H1 (cell line): ENCODE results near the gene PUDP. TPM values are rescaled to one million over a fixed set of nuclear protein-coding genes. Genes with fewer than 3 reads are reported as not detected.

Experiments
- CTCF ChIA-PET: fragments of 300-600 bp; sonication (Branson Sonifier 250); formaldehyde crosslinking; loops from one replicate; lab custom pipeline; 2021; ENCODE audit not compliant: partially characterized antibody; lab: Charles Lee
- POLR2A ChIA-PET: fragments of 300-600 bp; sonication (Branson Sonifier 250); formaldehyde crosslinking; loops from one replicate; lab custom pipeline; 2021; ENCODE audit warnings: inconsistent platforms; ENCODE audit not compliant: partially characterized antibody; lab: Charles Lee
- DNase-seq, 2 experiments: peaks; one replicate each; pipeline versions ENCODE4 v3.0.0 to v3.0.0-alpha.2; 2010 to 2022; ENCODE audit warnings: low spot score in 2 of 2, low read depth in 1 of 2, mixed read lengths in 1 of 2
- FAIRE-seq: peaks from 2 replicates; lab custom pipeline; 2011; peaks lifted over from hg19 to GRCh38; lab: Jason Lieb, UNC
- H2AFZ ChIP-seq: 2 replicates; pipeline ENCODE4 v1.8.1; 2012; ENCODE audit warnings: low read length, inconsistent platforms
- H2AK5ac ChIP-seq: 2 replicates; pipeline ENCODE4 v1.6.1; 2013; ENCODE audit warnings: low read depth, low read length
- H2BK120ac ChIP-seq: replicated peaks from 2 replicates; pipeline ENCODE3; 2013; ENCODE audit warnings: low read depth, low read length, inconsistent platforms
- H2BK12ac ChIP-seq: 2 replicates; pipeline ENCODE4 v1.6.1; 2013; ENCODE audit warnings: low read depth, low read length
- H2BK15ac ChIP-seq: 2 replicates; pipeline ENCODE4 v1.6.1; 2013; ENCODE audit warnings: low read length
- H2BK20ac ChIP-seq: 2 replicates; pipeline ENCODE4 v1.6.1; 2013; ENCODE audit warnings: low read length
- H2BK5ac ChIP-seq: 2 replicates; pipeline ENCODE4 v1.6.1; 2013; ENCODE audit warnings: low read depth, low read length
- H3K14ac ChIP-seq: 2 replicates; pipeline ENCODE4 v1.6.1; 2013; ENCODE audit warnings: inconsistent platforms; ENCODE audit not compliant: insufficient read length
- H3K18ac ChIP-seq: 2 replicates; pipeline ENCODE4 v1.6.1; 2013; ENCODE audit warnings: low read length; ENCODE audit errors: extremely low read depth
- H3K23ac ChIP-seq: 2 replicates; pipeline ENCODE4 v1.6.1; 2013; ENCODE audit warnings: inconsistent platforms; ENCODE audit not compliant: insufficient read length
- H3K23me2 ChIP-seq: 2 replicates; pipeline ENCODE4 v1.6.1; 2013; ENCODE audit warnings: low read depth, low read length
- H3K27ac ChIP-seq: 2 replicates; pipeline ENCODE4 v1.6.1; 2011; ENCODE audit warnings: low read depth, low read length, inconsistent platforms
- H3K27me3 ChIP-seq, 4 experiments: replicated peaks in 1 of 4; 1 replicate in 1 of 4; 2 replicates in 3 of 4; pipeline versions ENCODE4 v1.6.1 to v1.8.1; 2011 to 2013; ENCODE audit warnings: low read length in 3 of 4, mild to moderate bottlenecking in 3 of 4, inconsistent platforms in 2 of 4, mixed read lengths in 2 of 4, moderate library complexity in 1 of 4; ENCODE audit not compliant: control insufficient read depth in 3 of 4, insufficient read depth in 3 of 4; ENCODE audit errors: extremely low read depth in 1 of 4
- H3K36me3 ChIP-seq, 4 experiments: 2 replicates each; pipeline versions ENCODE4 v1.6.1 to v1.8.1; 2011 to 2013; ENCODE audit warnings: mild to moderate bottlenecking in 4 of 4, low read length in 3 of 4, moderate library complexity in 2 of 4, control low read depth in 1 of 4, inconsistent platforms in 1 of 4; ENCODE audit not compliant: insufficient read depth in 4 of 4, control insufficient read depth in 2 of 4
- H3K4ac ChIP-seq: replicated peaks from 2 replicates; pipeline ENCODE3; 2013; ENCODE audit warnings: low read length, low read depth, mixed read lengths, inconsistent platforms; ENCODE audit not compliant: insufficient read length
- H3K4me1 ChIP-seq, 4 experiments: replicated peaks in 1 of 4; 1 replicate in 1 of 4; 2 replicates in 3 of 4; pipeline versions ENCODE4 v1.6.1 to v1.8.1; 2011 to 2013; ENCODE audit warnings: low read length in 3 of 4, inconsistent platforms in 2 of 4, mixed read lengths in 1 of 4; ENCODE audit not compliant: insufficient read depth in 4 of 4, control insufficient read depth in 3 of 4
- H3K4me2 ChIP-seq, 2 experiments: 2 replicates each; pipeline versions ENCODE4 v1.6.1 to v1.8.1; 2011 to 2013; ENCODE audit warnings: low read depth in 2 of 2, low read length in 2 of 2, control low read depth in 1 of 2, inconsistent platforms in 1 of 2, mild to moderate bottlenecking in 1 of 2; ENCODE audit not compliant: insufficient read depth in 1 of 2
- H3K4me3 ChIP-seq, 4 experiments: fragments of 200-600, 300-600 bp in 1 of 4; sonication (generic), shearing (Covaris generic), sonication (Bioruptor Twin) in 1 of 4; 2 replicates each; pipeline versions ENCODE4 v1.5.1 to v1.8.1; 2011 to 2016; ENCODE audit warnings: low read length in 4 of 4, low read depth in 3 of 4, control low read depth in 2 of 4, inconsistent platforms in 2 of 4, mild to moderate bottlenecking in 2 of 4, mixed read lengths in 1 of 4, moderate library complexity in 1 of 4; ENCODE audit not compliant: insufficient read depth in 2 of 4; ENCODE audit errors: extremely low read depth in 1 of 4
- H3K56ac ChIP-seq: replicated peaks from 2 replicates; pipeline ENCODE3; 2013; ENCODE audit warnings: low read depth, mild to moderate bottlenecking, mixed read lengths, low read length, inconsistent platforms; ENCODE audit not compliant: insufficient read length
- H3K79me1 ChIP-seq: 2 replicates; pipeline ENCODE4 v1.6.1; 2013; ENCODE audit warnings: low read depth, low read length, control low read depth
- H3K79me2 ChIP-seq, 2 experiments: 2 replicates each; pipeline versions ENCODE4 v1.6.1 to v1.8.1; 2012 to 2013; ENCODE audit warnings: low read length in 2 of 2, mild to moderate bottlenecking in 2 of 2, inconsistent platforms in 1 of 2; ENCODE audit not compliant: insufficient read depth in 2 of 2, control insufficient read depth in 1 of 2
- H3K9ac ChIP-seq, 4 experiments: replicated peaks in 1 of 4; 1 replicate in 1 of 4; 2 replicates in 3 of 4; pipeline versions ENCODE4 v1.6.1 to v1.8.1; 2011 to 2013; ENCODE audit warnings: low read depth in 3 of 4, low read length in 3 of 4, control low read depth in 2 of 4, mild to moderate bottlenecking in 2 of 4, moderate library complexity in 2 of 4, inconsistent platforms in 1 of 4; ENCODE audit errors: extremely low read depth in 1 of 4
- H3K9me3 ChIP-seq, 2 experiments: 2 replicates each; pipeline versions ENCODE4 v1.6.1 to v1.8.1; 2012 to 2013; ENCODE audit warnings: mild to moderate bottlenecking in 2 of 2, moderate library complexity in 2 of 2, control low read depth in 1 of 2, inconsistent platforms in 1 of 2, low read depth in 1 of 2, low read length in 1 of 2, mixed read lengths in 1 of 2; ENCODE audit not compliant: insufficient read depth in 2 of 2
- H4K20me1 ChIP-seq, 2 experiments: replicated peaks in 1 of 2; 2 replicates each; pipeline versions ENCODE3 to v1.8.1; 2011 to 2013; ENCODE audit warnings: inconsistent platforms in 2 of 2, low read length in 2 of 2, mild to moderate bottlenecking in 1 of 2; ENCODE audit not compliant: insufficient read depth in 2 of 2, control insufficient read depth in 1 of 2
- H4K5ac ChIP-seq: 2 replicates; pipeline ENCODE4 v1.6.1; 2013; ENCODE audit warnings: low read length, low read depth, mixed read lengths, inconsistent platforms; ENCODE audit not compliant: insufficient read length
- H4K8ac ChIP-seq: 2 replicates; pipeline ENCODE4 v1.8.0; 2013; ENCODE audit warnings: mild to moderate bottlenecking, moderate library complexity, low read length, inconsistent platforms; ENCODE audit not compliant: insufficient read depth; ENCODE audit errors: extremely low read depth
- H4K91ac ChIP-seq: replicated peaks from 2 replicates; pipeline ENCODE3; 2013; ENCODE audit warnings: low read length, mixed read lengths, inconsistent platforms; ENCODE audit not compliant: insufficient read length
- BRCA1 ChIP-seq: IDR thresholded peaks from 2 replicates; pipeline ENCODE4 v1.6.1; 2012; ENCODE audit warnings: low read depth, low read length, improper control_type of control experiment
- EP300 ChIP-seq, 2 experiments: IDR thresholded peaks; 1 replicate in 1 of 2; 2 replicates in 1 of 2; pipeline ENCODE4 v1.6.1; 2011 to 2012; ENCODE audit warnings: low read depth in 2 of 2, low read length in 2 of 2, mild to moderate bottlenecking in 2 of 2, borderline replicate concordance in 1 of 2, inconsistent platforms in 1 of 2, moderate library complexity in 1 of 2
- HDAC6 ChIP-seq: IDR thresholded peaks from one replicate; pipeline ENCODE4 v1.7.1; 2012; ENCODE audit warnings: low read depth, mild to moderate bottlenecking, inconsistent platforms, low read length, moderate library complexity
- JUN ChIP-seq: IDR thresholded peaks from 2 replicates; pipeline ENCODE4 v1.6.1; 2011; ENCODE audit warnings: low read depth, mild to moderate bottlenecking, improper control_type of control experiment, low read length
- PHF8 ChIP-seq: fragments of 200-600 bp; sonication (generic); conservative IDR thresholded peaks from 2 replicates; pipeline ENCODE4 v1.7.1; 2012; ENCODE audit warnings: low read depth, mild to moderate bottlenecking, inconsistent platforms, low read length, moderate library complexity
- POLR2AphosphoS5 ChIP-seq: IDR thresholded peaks from 2 replicates; pipeline ENCODE4 v1.6.1; 2011; ENCODE audit warnings: low read depth, low read length
- SP1 ChIP-seq: IDR thresholded peaks from 2 replicates; pipeline ENCODE4 v1.6.1; 2011; ENCODE audit warnings: low read depth, low read length
- TBP ChIP-seq: IDR thresholded peaks from 2 replicates; pipeline ENCODE4 v1.6.1; 2011; ENCODE audit warnings: low read depth, low read length, improper control_type of control experiment
- WGBS, 2 experiments: shearing (Covaris generic) in 1 of 2; methylation state at CpG; one replicate each; pipeline versions ENCODE4 v1.1.6 to v1.1.7; 2013 to 2015; ENCODE audit warnings: low lambda C conversion rate in 2 of 2, mixed read lengths in 2 of 2, inconsistent platforms in 1 of 2, low coverage in 1 of 2, missing lambda C conversion rate in 1 of 2; ENCODE audit not compliant: insufficient replicate concordance in 2 of 2, insufficient coverage in 1 of 2, insufficient read length in 1 of 2; ENCODE audit errors: extremely low coverage in 1 of 2, missing lambda C conversion rate in 1 of 2; 5-methylcytosine and 5-hydroxymethylcytosine counted together
- polyA plus RNA-seq, 7 experiments: library from polyadenylated mRNA; depleted of rRNA in 3 of 7; stranded (reverse) in 5 of 7; unstranded in 2 of 7; fragments of >200 nt in 5 of 7; fragments of 200-250 nt in 2 of 7; gene quantifications; 1 replicate in 5 of 7; 2 replicates in 1 of 7; 4 replicates in 1 of 7; pipeline versions ENCODE4 v1.2.1 to v1.2.3, GENCODE V29; 2011 to 2013; ENCODE audit warnings: missing spikeins in 2 of 7, mixed read lengths in 2 of 7
- total RNA-seq: library from RNA; stranded (reverse); fragmentation: NEBNext Ultra II Directional; extraction: Animal tissue kit (Norgen Biotek cat#: 25700); gene quantifications from 2 replicates; pipeline ENCODE4 v1.2.1, GENCODE V29; 2021
- TF ChIP-seq, protein P1 (sequence below): IDR thresholded peaks from 2 replicates; pipeline ENCODE4 v1.6.1; 2011; ENCODE audit warnings: low read depth, mild to moderate bottlenecking, low read length; ENCODE audit not compliant: insufficient read depth

Gene PUDP
- total and polyA plus RNA-seq, 2 of the 8 experiments (the other 6 are each of a cell fraction or from before 2014, with no cell fraction given), result 27.2 to 30.2 TPM

DNA sequence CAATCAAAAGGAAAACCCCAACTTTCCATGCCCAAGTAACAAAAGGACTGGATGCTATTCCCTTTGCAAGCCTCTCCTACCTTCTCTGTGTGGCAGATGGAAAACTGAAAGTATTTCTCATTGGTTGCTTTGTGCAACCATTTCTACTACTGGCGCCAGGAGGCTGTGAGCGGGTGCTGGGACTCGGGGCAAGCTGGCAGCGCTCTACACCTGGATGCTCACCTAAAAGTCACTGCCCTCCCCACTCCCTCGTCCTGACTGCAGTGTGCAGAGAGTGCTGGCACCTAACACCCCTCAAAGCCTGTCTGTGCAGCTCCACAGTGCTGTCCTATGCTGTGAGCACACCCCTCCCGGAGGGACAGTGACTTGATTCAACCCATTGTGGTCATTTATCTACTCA, 54.6 kb downstream of the PUDP start:
- POLR2A ChIA-PET, result no interaction called here

More for the DNA sequence above, 54.6 kb downstream of the PUDP start:
- H2BK5ac ChIP-seq, result no peak overlapping the region
- H3K79me1 ChIP-seq, result no peaks in the 10 kb centered on the region
- no peak overlapping the region for H3K4ac ChIP-seq
- H3K27me3 ChIP-seq, result no peaks in the 10 kb centered on the region
- CTCF ChIA-PET, result no interaction called here
- H3K27ac ChIP-seq, result no peak overlapping the region
- H3K79me2 ChIP-seq, result no peaks in the 10 kb centered on the region
- no peak overlapping the region for H3K14ac ChIP-seq
- H3K4me2 ChIP-seq, result no peak overlapping the region
- H3K36me3 ChIP-seq, result no peaks in the 10 kb centered on the region
- H3K56ac ChIP-seq, result no peak overlapping the region
- H3K23ac ChIP-seq, result no peak overlapping the region
- no peak overlapping the region for H2BK15ac ChIP-seq
- no peak overlapping the region for H3K18ac ChIP-seq
- H4K8ac ChIP-seq, result no peak overlapping the region
- no peaks in the 10 kb centered on the region for H3K23me2 ChIP-seq
- no peak for DNase-seq
- no peak overlapping the region for H4K91ac ChIP-seq
- no peak for FAIRE-seq
- H3K4me1 ChIP-seq, result peaks cover 0 to 6% (median 4%) of the 10 kb centered on the region in 4 experiments; a peak in 4 of 7 replicates
- TF ChIP-seq POLR2AphosphoS5, result no peak
- TF ChIP-seq HDAC6, result no peak
- TF ChIP-seq, protein P1, sequence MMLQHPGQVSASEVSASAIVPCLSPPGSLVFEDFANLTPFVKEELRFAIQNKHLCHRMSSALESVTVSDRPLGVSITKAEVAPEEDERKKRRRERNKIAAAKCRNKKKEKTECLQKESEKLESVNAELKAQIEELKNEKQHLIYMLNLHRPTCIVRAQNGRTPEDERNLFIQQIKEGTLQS, result no peak
- no peak for TF ChIP-seq SP1
- TF ChIP-seq PHF8, result no peak
- no peak for TF ChIP-seq BRCA1
- no peak for TF ChIP-seq TBP
- TF ChIP-seq EP300 (IDR thresholded peaks at IDR 0.05; ENCODE audit: borderline replicate concordance in 1 of 2, low read depth in 2 of 2, low read length in 2 of 2), result no peak
- no peak for TF ChIP-seq JUN
- H3K9me3 ChIP-seq, result no peaks in the 10 kb centered on the region
- no peak overlapping the region for H3K9ac ChIP-seq
- no peak overlapping the region for H2AK5ac ChIP-seq
- H3K4me3 ChIP-seq, result no peak overlapping the region
- WGBS, 2 experiments, result 95% methylated on average over 6 of the region's 6 CpGs; no CpG with 5 or more reads in 1 of the 2 experiments
- no peak overlapping the region for H2BK12ac ChIP-seq
- no peak overlapping the region for H2BK120ac ChIP-seq
- no peak overlapping the region for H2BK20ac ChIP-seq
- no peak overlapping the region for H2AFZ ChIP-seq
- no peaks in the 10 kb centered on the region for H4K20me1 ChIP-seq
- H4K5ac ChIP-seq, result no peak overlapping the region
